CD4-positive, alpha-beta T cell treated with Interleukin-6 at 100 ng/mL for 8 hours (primary cell): ENCODE data around the gene MXRA8.
"Not testable (repeated sequence)": the region's sequence is repeated elsewhere in the genome, so short reads cannot be mapped to it uniquely, and the experiment has no call there.

Experiments
- DNase-seq: peaks from one replicate; pipeline ENCODE4 v3.0.0-alpha.2; 2020; ENCODE audit warnings: mixed read lengths, low spot score

MXRA8 gene

GRCh38 chr1:1358433-1359271, at the start of gene MXRA8:
Gene MXRA8, minus strand, starts transcription at chr1:1358555. Its CDS starts 51 bp downstream, at chr1:1358504.
- DNase-seq, result no peak

- DNase-seq, result no peak
Measured at GRCh38 chr1:1407636-1408318, 49.4 kb upstream of the MXRA8 start.

DNA sequence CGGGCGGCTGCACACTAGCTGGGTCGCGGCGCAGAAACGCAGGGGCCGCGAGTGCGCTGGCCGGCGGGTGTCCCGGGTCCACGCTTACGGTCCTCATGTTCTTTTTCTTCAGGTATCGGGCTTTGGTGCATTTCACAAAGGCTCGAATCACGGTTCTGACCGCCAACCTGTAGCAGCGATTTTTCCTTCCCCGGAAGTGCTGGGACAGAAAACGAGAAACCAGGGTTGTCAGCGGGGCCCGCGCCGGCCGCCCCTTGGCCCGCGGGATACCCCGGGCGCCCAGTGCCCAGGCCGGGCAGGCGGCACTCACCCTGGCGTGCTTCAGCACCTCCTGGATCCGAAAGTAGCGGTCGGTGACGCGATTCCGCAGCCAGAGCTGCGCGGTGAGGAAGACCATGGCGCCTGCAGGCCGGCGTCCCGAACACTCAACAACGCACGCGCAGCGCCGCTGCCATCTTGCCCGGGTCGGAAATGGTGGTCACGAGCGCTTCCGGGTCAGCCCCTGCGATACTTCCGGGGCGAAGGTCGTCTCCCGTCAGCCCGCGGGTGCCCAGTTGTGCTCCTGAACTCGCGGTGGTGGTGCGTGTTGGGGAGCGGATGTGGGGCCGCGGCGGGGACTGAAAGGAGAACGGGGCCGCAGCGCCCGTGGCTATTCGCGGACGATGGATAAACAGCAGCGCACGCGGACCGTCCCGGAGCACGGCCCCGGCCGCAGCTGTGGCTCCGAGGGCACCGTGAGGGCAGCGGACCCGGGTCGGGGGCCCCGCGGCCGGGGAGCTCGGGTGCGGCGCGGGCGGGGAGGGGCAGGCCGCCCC, 48.7 kb upstream of the MXRA8 start, which contains the start of gene MRPL20:
Gene MRPL20 (minus strand): TSS at position 473 of the 815 bp plus-strand sequence. CDS start 76 bp downstream, at position 397.
- peak; percentile 95 for DNase-seq

GRCh38 chr1:1406101-1406820, 47.9 kb upstream of the MXRA8 start:
- no peak for DNase-seq

DNA sequence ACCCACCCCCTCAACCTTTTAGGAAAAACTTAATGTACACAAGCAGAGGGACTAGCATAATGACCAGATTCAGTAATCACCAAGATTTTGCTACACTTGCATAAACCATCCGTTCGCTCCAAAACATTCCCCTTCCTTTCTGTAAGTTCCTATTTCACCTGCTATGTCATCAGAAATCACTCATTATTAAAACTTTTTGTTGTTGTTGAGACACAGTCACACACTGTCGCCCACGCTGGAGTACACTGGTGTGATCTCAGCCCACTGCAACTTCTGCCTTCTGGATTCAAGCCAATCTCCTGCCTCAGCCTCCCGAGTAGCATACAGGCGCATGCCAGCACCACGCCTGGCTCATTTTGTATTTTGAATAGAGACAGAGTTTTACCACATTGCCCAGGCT, 45.3 kb upstream of the MXRA8 start:
- DNase-seq, result no peak

DNA sequence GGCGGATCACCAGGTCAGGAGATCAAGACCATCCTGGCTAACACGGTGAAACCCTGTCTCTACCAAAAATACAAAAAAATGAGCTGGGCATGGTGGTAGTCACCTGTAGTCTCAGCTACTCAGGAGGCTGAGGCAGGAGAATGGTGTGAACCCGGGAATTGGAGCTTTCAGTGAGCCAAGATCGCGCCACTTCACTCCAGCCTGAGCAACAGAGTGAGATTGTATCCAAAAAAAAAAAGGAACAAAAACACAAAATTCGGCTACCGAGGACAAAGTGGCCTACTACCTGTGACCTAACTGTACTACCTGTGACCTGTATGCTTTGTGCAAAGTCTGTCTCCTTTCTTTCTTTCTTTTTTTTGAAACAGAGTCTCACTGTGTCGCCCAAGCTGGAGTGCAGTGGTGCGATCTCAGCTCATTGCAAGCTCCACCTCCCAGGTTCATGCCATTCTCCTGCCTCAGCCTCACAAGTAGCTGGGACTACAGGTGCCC, 44.6 kb upstream of the MXRA8 start:
- not testable (repeated sequence) for DNase-seq

DNA sequence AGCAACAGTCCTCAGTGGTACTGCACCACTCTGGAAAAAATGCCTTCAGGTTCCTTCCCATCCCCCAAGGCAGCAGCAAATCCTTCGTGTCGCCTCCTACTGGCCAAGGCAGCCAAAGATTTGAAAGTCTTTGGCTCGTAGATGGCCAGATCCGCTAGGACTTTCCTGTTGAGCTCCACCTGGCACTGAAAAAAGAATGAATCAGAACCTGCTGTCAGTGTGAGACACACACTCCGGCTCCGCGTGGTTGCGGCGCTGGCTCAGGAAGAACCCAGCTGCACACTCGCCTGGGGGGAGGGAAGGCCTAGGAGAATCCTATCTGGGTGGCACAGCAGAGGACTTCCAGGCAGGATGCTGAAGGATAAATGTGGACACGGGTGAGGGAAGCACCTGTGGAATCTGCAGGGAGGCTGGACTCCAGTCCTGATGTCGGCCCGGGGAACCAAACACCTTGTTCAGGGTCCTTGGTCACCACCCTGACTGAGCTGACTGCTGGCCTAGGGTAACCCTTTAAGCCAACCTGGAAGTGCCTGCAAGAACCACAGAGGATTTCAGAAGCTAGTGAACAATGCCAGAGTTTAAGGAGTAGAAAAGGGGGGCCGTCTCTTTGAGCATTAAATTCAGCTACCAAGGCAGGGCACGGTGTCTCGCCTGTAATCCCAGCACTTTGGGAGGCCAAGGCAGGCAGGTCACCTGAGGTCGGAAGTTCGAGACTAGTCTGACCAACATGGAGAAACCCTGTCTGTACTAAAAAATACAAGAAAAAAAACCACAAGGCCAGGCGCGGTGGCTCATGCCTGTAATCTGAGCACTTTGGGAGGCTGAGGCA, 43.9 kb upstream of the MXRA8 start:
- no peak for DNase-seq

- no peak for DNase-seq
Measured at GRCh38 chr1:1401457-1402010, 43.2 kb upstream of the MXRA8 start.

GRCh38 chr1:1400576-1401456, 42.5 kb upstream of the MXRA8 start:
- DNase-seq, result no peak

DNA sequence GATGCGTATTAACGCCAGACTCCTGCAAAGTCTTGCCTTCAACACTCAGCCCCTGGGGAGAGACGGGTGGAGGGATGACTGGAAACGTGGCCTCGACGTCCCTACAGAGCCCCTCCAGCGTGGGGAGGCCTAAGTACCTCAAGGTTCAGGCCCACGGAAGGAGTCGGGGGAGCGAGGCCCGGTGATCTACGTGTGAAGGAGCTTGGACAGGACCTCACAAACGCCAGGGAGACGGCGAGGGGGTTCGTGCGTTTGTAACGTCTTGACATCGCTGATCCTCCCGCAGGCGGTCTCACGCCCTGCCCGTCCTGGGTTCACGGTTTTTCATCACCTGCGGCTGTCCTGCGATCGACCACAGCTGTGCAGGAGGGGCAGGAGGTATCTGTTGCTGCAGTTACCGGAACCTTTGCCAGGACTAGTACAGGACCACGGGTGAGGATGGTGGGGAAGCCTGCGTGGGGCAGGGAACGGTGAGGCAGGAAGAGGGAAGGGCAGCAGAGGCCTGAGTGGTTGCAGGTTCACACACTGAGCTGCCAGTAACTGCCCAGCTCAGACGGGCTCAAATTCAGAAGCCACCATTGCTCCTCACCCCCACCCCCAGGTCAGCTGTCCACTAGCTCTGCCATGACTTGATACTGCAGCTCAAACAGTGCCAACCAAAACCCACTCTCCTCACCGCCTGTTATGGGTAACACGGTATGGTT, 41.7 kb upstream of the MXRA8 start:
- DNase-seq, result no peak

GRCh38 chr1:1399187-1399871, 41.0 kb upstream of the MXRA8 start, which contains the start of gene CCNL2:
Gene CCNL2, minus strand, starts transcription at chr1:1399335. Its CDS starts 29 bp downstream, at chr1:1399306.
- DNase-seq, result peak; percentile 99

DNA sequence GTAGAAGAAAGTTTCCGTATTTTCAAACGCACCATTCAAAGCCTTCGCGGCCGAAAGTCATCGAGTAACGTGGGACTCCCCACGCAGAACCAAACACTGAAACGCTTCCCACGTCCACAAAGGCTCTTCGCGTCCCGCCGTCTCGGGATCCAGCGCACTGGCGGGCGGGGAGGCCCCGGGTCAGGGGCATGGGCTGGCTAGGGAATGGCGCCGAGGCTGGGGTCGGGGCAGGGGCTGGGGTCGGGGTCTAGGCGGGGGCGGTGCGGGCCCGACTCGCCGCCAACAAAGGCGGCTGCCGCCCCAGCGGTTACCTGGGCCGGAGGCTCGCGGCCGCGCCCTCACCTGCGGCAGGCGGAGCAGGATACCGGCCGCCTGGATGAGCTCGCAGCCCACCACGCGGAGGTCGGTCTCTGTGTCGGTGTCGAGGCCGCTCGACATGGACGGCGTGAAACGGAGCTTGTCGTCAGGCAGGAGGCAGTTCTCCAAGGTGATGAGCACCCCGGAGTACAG, 40.4 kb upstream of the MXRA8 start:
- DNase-seq, result no peak

DNA sequence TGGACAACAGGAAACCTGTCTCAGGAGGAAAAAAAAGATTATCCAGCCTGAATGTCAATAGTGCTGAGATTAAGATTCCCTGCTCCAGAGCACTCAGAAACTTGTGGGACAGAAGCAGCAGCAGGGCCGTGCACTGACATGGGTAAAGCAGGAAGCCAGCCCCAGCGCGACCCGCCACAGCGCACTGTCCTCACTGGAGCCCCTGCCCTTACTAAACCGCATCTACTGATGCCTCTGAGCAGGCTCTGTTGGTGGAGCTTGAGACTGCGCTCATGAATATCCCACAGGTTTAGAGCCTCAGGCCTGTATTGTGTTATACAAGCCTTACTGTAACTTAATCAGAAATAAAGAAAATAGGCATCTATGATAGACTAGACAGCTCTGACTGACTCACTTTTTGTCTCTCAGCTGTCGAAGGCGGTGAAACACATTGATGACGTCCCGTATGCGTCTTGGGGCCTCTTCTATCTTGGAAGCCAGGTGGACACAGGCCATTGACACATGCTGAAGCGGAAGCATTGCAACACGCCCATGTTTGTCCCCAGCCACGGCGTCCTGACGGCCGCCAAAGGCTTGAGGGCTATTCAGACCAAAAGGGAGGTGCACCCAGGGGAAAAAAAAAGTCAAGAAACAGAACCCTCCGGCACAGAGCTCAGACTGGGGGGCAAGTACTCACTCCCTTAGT, 39.6 kb upstream of the MXRA8 start:
- DNase-seq, result no peak

DNA sequence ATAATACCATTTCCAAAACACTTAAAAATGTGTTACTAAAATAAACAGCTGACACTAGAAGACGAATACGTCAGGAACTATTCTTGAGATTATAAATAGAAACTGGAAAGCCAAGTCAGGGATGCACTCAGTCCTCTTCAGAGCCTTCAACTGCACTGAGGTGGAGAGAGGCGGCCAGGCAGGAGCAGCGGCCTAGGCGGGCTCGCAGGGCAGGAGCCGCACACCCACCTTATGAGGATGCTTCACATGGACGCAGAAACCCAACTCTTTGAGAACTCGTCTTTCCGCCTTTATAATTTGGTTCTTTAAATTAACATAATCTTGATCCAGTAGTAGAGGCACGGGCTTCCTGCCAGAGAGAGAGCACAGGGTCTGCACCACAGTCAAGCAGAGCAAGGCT, 36.8 kb upstream of the MXRA8 start:
- DNase-seq, result no peak

DNA sequence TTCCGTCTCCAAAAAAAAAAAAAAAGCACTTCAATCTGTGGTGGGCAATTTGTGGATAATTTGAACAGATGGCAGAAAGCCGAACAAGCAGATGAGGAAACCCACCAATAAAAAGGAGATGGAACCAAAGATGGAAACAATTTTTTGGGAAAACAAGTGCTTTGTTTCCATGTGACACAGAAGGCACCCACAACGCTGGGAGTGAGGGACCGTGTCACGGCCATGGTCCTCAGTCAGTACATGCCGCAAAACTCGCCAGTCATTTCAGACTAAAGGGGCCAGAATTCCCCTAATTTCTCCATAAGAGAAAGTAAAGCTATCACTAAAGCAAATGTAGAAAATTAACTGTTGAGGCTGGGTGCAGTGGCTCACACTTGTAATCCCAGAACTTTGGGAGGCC, 35.8 kb upstream of the MXRA8 start:
- DNase-seq, result no peak

DNA sequence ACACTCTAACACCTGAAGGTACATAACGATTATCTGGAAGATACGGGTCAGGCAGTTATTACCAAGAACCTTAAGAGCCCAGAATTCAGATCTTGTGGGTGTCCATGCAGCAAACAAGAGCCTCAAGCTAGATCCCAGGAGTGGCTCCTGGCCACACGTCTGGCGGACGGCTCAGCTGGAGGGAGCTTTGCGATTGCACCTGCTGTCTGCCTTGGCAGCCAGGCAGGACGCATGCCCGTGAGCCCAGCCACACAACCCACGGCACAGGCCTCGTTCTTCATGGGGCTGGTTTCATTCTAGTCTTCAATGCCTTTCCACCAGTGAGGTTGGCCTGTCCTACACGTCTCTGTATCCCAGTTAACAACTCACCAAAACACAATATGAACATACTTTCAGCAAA, 35.1 kb upstream of the MXRA8 start:
- DNase-seq, result no peak

GRCh38 chr1:1393014-1393413, 34.7 kb upstream of the MXRA8 start:
- no peak for DNase-seq
